ENCODE data around the gene PCBD1.
"Not testable (repeated sequence)": the region's sequence is repeated elsewhere in the genome, so short reads cannot be mapped to it uniquely, and the experiment has no call there.

PCBD1 gene

DNA sequence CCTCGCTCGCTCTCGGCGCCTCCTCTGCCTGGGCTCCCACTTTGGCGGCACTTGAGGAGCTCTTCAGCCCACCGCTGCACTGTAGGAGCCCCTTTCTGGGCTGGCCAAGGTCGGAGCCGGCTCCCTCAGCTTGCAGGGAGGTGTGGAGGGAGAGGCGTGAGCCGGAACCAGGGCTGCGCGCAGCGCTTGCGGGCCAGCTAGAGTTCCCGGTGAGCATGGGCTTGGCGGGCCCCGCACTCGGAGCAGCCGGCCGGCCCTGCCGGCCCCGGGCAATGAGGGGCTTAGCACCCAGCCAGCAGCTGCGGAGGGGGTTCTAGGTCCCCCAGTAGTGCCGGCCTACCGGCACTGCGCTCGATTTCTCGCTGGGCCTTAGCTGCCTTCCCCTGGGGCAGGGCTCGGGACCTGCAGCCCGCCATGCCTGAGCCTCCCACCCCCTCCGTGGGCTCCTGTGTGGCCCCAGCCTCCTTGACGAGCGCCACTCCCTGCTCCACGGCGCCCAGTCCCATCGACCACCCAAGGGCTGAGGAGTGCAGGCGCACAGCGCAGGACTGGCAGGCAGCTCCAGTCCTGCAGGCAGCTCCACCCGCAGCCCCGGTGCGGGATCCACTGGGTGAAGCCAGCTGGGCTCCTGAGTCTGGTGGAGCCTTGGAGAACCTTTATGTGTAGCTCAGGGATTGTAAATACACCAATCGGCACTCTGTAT, 26.7 kb downstream of the PCBD1 start:
- not testable (repeated sequence) for DNase-seq

DNA sequence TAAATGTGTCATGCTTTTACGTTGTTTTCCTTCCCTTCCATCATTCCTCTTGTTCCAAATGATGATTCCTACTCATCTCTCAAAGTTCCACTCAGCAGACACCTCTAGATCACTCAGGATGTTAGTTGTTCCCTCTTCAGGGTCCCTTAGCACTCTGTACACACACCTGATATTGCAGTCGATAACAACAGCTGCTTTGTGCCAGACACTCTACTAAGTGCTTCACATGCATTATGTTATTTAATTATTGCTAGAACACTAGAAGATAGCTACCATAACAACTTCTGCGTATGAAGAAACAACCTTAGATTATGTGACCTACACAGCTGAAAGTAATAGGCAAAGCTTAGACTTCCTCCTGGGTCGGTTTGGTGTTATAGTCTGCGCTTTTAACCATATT, 29.6 kb downstream of the PCBD1 start:
- no peak for DNase-seq

DNA sequence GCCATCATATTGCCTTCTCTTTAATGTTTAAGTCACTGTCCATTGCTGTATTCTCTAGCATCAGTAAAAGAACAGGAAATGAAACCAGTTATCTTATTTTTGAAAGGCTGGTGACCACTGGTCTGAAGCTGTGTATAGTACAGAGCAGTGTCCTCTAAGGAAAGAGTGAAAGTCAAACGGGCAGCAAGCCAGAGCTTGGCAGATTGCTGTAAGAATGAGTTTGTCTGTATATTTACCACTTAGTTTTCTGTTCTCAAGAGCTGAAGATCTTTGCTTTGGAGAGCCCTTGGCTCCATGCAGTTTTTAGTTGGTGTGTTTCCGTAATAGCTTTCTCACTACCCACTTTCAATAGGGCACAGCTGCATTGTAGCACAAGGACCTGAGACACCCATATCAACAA, 31.9 kb downstream of the PCBD1 start:
- DNase-seq, result no peak

DNA sequence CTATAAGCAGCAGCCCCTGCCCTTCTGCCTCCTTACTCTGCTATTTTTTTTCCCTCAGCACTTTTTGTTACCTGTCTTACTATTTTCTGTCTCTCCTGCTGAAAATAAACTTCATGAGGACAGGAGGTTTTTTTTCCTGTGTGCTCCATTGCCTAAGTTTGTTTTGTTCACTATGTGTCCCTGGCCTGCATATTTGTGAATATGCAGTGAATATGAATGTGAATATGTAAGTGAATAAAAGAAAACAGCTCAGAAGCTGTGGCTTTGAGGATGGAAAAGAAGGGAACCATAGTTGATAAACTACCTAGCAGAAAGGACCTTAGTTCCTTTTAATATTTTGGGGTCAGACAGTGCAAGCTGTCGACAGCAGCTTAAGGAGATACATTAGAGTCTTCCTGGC, 34.9 kb downstream of the PCBD1 start:
- no peak for DNase-seq

DNA sequence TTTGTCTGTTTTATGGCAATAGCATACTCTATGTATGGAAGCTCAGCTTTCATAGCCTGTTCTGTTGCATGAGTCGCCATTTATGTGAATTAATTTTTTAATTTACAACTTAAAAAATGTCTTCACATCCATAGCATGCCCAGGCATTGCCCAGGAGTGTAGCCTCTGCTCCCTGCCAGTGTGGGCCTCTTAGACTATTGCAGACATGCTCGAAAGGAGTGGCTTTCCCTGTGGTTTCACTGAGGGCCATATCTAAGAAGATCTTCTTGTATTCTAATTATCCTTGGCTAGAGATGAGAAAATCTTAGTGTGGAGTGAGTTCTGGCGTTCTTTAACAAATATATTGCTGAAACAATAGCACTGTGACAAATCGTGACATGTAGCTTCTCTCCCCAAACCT, 35.3 kb downstream of the PCBD1 start:
- no peak for DNase-seq

DNA sequence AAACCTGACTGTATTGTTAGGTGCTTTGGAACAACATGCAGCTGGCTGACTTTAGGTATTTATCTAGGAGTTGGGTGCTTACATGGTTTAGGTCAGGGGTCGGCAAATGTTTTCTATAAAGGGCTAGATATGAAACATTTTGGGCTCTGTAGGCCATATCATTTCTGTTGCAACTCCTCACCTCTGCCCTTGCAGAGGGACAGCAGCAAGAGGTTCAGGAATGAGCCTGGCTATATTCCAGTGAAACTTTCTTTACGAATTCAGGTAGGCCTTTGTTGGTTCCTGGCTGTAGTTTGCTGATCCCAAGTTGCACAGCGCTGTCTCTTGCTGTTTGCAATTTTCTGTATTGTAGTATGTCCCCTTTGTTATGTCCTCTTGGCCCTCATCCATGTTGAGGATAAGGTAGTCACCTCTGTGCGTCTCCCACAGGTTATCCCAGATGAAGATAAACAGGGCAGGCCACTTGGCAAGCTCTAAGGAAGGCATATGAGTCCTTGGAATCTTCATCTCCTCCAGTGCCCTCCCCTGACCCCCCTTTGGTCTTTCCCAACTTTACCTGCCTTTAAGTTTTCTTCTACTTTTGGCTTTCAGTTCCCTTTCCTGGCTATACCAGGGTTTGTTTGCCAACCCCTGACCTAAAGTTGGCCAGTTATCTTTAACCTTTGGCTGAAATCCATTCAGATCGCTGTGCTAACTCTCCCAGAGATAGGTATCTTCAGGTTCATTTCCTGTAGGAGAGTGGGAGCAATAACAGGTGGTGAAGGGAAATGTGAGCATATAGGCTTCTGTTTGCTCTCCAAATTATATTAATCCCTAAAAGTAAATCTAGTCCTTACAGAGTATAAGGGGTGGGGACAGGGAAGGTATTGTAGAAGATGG, 36.5 kb downstream of the PCBD1 start:
- no peak for DNase-seq

DNA sequence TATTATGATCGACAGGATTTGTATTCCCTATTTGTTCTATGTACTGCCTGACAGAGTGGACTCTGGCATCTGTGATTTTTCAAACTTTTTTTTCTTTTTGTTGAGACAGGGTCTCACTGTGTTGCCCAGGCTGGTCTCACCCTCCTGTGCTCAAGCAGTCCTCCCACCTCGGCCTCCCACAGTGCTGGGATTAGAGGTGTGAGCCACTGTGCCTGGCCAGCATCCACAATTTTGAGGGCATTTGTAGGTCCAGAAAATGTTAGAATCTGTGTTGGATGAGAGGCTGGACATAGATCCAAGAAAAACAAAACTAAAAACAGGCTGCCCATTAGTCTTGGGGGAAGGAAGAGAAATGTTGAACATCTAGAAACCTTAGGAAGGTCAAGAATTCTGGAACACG, 38.3 kb downstream of the PCBD1 start:
- DNase-seq, result no peak

DNA sequence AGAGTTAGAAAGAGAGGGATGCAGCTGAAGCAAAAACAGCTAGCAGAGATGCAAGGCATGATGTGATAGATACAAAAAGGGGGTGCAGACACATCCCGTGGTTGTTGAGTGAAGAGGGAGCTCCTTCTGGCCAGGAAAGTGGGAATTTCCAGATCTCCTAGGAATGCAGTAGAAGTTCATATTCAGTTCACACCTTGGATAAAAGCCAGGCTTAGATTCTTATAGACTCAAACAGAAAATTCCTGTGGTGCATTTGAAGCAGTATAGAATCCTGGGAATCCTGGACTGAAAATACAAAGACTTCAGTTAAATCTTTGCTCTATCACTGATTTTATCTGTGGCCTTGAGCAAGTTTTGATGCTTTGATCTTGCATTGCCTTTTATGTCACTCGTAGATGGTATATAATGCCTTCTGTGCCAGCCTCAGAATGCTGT, 38.8 kb downstream of the PCBD1 start:
- no peak for DNase-seq

DNA sequence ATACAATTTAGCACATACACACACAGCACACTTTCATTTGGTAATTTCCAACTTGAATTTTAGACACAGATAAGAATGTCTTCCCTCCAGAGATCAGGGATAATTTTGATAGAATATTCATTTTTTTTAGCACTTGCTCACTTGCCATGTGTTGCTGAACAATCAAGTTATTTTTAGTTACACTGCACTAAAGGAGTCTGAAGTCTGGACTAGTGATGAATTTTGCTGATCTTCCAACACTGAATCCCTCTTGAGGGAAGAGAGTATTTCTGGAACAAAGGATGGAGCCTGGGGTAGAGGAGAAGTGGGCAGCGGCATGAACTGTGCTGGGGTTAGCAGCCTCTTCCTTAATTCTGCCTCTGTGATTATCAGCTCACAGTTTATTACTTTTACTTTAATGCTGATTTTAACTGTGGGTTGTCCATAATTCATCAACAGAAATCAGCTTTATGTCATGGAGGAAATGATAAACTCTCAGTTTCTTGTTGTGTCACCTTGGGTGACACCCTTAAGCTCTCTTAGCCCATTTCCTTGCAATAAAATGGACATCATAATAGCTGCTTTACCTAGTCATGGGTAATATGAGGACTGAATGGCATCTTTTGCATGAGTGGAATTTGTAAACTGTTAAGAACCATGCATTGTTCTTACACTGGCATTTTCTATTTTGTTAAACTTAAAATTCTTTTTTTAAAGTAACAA, 40.6 kb downstream of the PCBD1 start:
- no peak for DNase-seq

DNA sequence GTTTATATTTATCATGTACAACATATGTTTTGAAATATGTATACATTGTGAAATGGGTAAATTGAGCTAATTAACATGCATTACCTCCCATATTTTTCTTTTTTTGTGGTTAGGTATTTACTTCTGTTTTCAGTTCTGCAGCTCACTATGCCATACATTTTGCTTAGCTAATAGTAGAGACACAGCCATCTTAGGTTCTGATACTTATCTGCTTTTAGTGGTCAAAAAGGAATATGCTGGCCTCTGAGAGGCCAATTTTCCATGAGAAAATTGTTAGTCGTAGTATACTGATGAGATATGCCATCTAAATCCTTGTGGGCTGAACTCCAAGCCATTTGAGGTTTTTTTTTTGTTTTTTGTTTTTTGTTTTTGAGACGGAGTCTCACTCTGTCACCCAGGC, 41.6 kb downstream of the PCBD1 start:
- no peak for DNase-seq

DNA sequence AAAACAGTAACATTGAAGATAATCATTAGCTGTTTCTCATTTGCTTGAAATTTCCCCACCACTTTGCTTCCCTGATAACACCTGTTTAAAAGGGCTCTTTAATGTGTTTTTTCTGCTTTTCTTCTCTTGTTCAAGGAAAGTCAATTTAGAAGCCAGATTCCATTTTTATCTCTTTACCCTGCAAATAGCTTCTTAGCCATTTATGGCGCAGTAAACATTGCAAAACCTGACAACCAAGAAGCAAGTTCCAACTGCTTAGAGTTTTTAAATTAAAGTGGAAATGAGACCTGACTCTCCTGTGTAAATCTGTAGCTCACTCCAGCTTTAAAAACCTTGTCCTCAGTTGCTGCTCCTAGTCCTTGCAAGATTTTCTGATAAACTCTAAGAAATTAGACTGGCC, 42.5 kb downstream of the PCBD1 start:
- DNase-seq, result no peak

DNA sequence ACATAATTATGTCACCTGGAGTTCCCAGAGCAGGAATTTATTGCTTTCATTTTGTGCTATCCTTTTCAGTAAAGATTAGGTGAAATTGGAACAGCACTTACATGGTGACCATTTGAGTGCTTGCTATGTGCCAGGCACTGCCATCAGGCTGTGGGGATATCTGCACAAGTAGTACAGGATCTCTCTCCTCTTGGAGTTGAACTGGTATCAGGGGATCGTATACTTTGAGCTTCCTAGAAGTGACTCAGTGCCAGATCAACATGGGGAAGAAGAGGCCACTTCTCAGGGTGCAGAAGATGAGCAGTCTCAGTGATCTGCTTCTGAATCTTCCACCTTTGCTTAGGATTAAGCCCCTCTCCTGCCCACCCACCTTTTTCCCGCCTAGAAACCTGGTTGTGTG, 43.1 kb downstream of the PCBD1 start:
- no peak for DNase-seq

DNA sequence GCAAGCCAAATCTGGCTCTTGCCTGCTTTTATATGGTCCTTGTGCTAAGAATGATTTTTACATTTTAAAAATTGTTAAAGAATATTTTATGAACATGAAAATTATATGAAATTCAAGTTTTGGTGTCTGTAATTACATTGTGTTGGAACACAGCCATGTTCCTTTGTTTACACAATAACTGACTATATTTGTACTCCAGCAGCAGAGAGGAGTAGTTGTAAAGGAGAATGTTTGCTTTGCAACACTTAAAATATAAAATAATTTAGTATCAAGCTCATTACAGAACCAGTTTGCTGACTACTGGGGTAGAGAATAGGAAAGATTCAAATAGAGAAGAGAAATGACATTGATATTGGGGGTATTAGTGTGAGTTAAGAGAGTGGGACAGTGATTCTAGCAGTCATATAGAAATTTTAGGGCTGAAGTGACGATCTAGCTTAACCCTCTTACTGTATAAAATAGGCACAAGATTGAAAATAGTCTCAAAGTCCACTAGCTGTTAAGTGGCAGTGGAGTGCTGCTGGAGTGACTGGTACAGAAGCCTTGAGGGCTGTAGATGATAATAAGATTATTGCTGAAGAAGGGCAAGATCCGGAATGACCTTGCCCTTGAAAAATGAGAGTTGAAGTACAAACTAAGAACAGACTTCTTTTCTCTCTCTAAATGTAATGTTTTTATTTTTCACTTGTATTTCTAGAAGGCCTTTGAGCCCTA, 44.4 kb downstream of the PCBD1 start:
- DNase-seq, result no peak

DNA sequence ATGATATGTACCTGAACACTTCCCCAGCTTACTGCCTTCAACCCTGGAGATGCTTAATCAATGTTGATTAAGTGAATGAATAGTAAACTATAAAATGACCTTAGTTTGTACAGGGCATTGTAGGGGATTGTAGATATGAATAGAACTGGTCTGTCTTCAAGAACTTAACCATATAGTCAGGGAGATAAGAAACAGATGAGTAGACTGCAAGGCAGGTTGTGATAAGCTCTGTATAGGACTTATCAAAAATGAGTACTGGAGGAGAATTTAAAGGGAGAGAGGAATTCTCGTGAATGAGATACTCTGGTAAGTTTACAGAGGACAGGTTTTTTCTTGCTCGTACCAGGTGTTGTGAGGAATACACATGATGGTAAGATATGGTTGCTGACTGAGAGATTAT, 45.0 kb downstream of the PCBD1 start:
- DNase-seq, result no peak

DNA sequence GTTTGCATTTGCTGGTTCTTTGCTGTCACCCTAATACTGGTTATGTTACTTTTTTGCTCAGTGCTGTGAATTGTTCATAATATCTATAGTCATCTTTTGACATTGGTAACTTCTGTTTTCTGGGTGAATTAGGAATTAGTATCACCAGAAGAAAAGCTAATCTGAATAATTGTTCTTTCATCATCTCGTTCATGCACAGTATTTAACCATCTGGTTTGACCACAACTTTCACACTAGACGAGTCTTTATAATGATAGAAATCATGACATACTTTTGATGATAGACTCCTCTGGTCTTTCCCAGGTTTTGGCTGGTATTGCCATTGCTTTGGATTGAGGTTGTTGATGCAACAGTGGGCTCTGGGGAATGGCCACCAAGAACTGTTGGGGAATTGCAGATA, 47.5 kb downstream of the PCBD1 start:
- no peak for DNase-seq

DNA sequence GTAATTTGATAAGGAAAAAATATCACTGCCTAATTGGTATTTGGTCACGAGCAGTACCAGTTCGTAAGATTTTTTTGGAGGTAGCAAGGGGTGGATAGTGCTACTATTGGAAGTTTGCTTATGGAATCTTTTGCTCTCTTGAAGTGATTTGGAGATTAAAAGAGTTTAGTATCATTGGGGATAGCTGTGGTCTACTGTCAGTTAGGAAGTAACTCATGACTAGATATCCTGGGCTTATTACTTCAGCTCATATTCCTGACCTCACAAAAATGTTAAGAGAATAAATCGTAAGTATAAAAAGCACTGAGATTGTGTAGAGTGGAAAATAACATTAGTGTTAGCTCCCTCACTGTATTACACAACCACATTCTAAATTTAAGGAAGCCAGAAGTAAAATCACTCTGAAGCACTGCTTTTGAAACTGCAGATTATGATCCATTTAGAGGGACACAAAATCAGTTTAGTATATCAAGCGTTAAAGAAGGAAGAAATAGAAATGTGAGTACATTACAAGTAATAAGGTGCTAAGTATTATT, 50.0 kb downstream of the PCBD1 start:
- DNase-seq, result no peak

DNA sequence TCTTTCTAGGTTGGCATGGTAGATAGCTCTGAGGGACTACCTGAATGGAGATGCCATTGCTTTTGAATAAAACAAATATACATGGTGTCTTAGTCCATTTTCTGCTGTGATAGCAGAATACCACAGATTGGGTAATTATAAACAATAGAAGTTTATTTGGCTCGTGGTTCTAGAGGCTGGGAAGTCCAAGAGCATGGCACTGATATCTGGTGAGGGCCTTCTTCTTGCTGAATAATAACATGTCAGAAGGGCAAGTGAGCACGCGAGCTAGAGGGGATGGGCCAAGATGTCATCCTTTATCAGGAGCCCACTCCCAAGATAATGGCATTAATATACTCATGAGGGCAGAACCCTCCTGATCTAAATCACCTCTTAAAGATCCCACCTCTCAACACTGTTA, 50.7 kb downstream of the PCBD1 start:
- DNase-seq, result no peak

DNA sequence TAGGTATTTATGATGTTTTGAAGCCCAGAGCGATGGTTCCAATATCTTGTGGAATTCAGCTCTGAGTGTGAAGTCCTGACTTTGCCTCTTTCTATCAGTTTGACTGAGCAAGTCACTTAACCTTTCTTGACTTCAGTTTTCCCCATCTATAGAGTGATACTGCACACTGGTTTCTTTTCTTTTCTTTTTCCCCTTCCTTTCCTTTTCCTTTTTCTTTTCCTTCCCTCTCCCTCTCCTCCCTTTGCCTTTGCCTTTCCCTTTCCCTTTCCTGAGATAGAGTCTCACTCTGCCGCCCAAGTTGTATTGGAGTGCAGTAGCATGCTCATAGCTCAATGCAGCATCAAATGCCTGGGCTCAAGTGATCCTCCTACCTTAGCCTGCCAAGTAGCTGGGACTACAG, 52.0 kb downstream of the PCBD1 start:
- DNase-seq, result no peak

DNA sequence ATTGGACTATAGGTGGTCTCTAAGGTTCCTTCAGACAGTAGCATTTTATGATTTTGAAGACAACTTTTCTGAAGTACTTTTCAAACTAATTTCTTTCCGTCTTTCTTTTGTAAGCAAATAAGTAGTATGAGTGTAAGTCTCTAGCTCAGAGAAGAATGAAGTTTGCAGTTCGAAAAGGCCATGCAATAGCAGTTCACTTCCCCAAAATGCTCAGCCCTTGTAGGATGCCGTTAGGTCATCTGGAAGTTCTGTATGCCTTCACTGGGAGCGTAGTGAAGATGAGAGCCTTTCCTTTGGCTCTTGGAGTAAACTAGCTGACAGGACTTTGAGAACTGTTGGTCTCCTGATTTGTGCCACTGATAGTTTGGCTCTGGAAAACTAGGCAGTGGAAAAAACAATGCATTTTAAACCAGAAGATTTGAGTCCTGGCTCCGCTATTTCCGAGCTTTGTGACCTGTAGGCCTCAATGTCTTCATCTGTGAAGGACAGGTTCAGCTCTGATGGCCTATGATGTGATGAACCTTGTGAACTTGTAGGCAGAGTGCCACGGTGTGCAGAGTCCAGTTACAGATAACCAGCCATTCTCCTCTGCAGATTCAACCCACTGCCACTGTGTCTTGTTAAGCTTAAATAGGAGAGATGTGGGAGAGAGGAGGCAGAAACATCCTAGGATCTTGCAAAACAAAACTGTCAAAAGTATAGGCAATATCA, 53.8 kb downstream of the PCBD1 start:
- no peak for DNase-seq

DNA sequence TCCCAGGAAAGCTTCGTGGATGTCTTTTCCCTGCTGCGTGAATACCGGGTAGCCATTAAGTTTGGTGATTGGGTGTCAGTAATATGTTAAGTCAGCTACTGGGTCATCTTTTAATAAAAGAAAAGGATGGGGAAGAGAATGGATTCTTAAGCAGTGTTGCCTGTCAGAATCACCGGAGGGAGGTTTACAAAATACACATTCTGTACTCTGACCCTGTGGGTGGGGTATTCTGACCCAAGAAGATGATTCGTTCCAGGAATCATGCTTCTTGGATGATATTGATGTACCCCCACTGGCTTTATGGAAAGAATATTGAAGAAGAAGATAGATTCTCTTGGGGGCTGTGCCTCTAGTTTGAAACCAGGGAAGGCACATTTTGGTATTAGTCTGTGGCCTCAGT, 54.3 kb downstream of the PCBD1 start:
- DNase-seq, result no peak

DNA sequence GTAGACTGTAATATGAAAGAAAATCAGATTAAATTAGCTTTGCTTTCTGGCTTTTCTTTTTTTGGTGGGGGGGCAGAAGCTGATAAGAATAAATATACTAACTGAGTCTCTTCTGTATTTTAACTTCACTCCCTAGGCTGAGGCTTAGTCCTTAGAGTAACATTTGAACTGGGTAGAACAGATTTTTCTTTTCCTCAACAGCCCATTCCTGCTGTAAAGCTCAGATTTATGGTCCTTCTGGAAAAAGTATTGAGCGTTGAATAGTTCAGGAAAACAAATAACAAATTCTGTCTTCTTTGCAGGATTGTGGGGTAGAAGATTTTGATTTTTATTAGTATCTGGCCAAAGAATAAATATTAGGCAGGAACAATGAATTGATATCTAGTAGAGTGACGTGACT, 54.8 kb downstream of the PCBD1 start:
- no peak for DNase-seq
